Immature natural killer cell (primary cell): Measurements from ENCODE around the gene LAMB3. TPM values are rescaled to one million over a fixed set of nuclear protein-coding genes. Genes with fewer than 3 reads are reported as not detected.

Experiments
- DNase-seq, 3 donors: peaks; one replicate each; pipeline ENCODE4 v3.0.0; 2022; ENCODE audit warnings: mixed read lengths in 1 of 3
- H3K27ac Mint-ChIP-seq, 6 donors: one replicate each; pipeline ENCODE4 v1.8.0; 2020; ENCODE audit warnings: mixed read lengths in 6 of 6, mild to moderate bottlenecking in 5 of 6, inconsistent platforms in 4 of 6, moderate library complexity in 3 of 6
- H3K27me3 Mint-ChIP-seq, 3 donors: one replicate each; pipeline ENCODE4 v1.8.0; 2020 to 2021; ENCODE audit warnings: low read depth in 3 of 3, mild to moderate bottlenecking in 3 of 3, mixed read lengths in 3 of 3, moderate library complexity in 3 of 3, inconsistent platforms in 1 of 3
- H3K36me3 Mint-ChIP-seq, 3 donors: one replicate each; pipeline ENCODE4 v1.8.0; 2020; ENCODE audit warnings: mixed read lengths in 3 of 3, inconsistent platforms in 2 of 3, mild to moderate bottlenecking in 2 of 3
- H3K4me1 Mint-ChIP-seq, 2 donors: one replicate each; pipeline ENCODE4 v1.8.0; 2020; ENCODE audit warnings: inconsistent platforms in 2 of 2, mild to moderate bottlenecking in 2 of 2, mixed read lengths in 2 of 2, moderate library complexity in 1 of 2
- H3K4me3 Mint-ChIP-seq, 5 donors: one replicate each; pipeline ENCODE4 v1.8.0; 2020; ENCODE audit warnings: mild to moderate bottlenecking in 5 of 5, mixed read lengths in 5 of 5, inconsistent platforms in 3 of 5, moderate library complexity in 3 of 5
- H3K9me3 Mint-ChIP-seq, 6 donors: one replicate each; pipeline ENCODE4 v1.8.0; 2020; ENCODE audit warnings: mild to moderate bottlenecking in 6 of 6, mixed read lengths in 6 of 6, inconsistent platforms in 4 of 6, moderate library complexity in 3 of 6
- polyA plus RNA-seq, 3 donors: library from polyadenylated mRNA; unstranded; fragments of 300-500 nt; fragmentation: Illumina TruSeq; gene quantifications; one replicate each; pipeline ENCODE4 v1.2.3, GENCODE V29; 2021

The LAMB3 gene
- polyA plus RNA-seq, 3 donors from 2014 or later = 0.58 to 1.6 TPM; not detected in 1

GRCh38 chr1:209634005-209634737 is 18.1 kb downstream of the LAMB3 start:
- no peak for DNase-seq
- H3K4me3 Mint-ChIP-seq = no peak overlapping the region

GRCh38 chr1:209633335-209633997 is 18.8 kb downstream of the LAMB3 start:
- Mint-ChIP-seq H3K9me3 (no peaks in the 10 kb centered on the region), H3K4me3 (no peak overlapping the region), H3K4me1 (no peaks in the 10 kb centered on the region), H3K36me3 (peaks cover 0 to 3% (median 0%) of the 10 kb centered on the region in 3 donors), H3K27me3 (peaks cover 0 to 3% (median 3%) of the 10 kb centered on the region in 3 donors), H3K27ac (no peak overlapping the region)
- no peak for DNase-seq

More at GRCh38 chr1:209634005-209634737, 18.1 kb downstream of the LAMB3 start:
- no peak overlapping the region for H3K27ac Mint-ChIP-seq
- peaks cover 0 to 3% (median 3%) of the 10 kb centered on the region in 3 donors for H3K27me3 Mint-ChIP-seq
- H3K9me3 Mint-ChIP-seq = no peaks in the 10 kb centered on the region
- H3K4me1 Mint-ChIP-seq = no peaks in the 10 kb centered on the region
- H3K36me3 Mint-ChIP-seq = peaks cover 0 to 3% (median 0%) of the 10 kb centered on the region in 3 donors

GRCh38 chr1:209630383-209631225 is 21.6 kb downstream of the LAMB3 start:
- Mint-ChIP-seq H3K9me3 (no peaks in the 10 kb centered on the region), H3K36me3 (peaks cover 0 to 3% (median 0%) of the 10 kb centered on the region in 3 donors), H3K27me3 (peaks cover 0 to 3% (median 3%) of the 10 kb centered on the region in 3 donors), H3K4me3 (no peak overlapping the region), H3K4me1 (no peaks in the 10 kb centered on the region), H3K27ac (no peak overlapping the region)
- no peak for DNase-seq

GRCh38 chr1:209629621-209630382 is 22.4 kb downstream of the LAMB3 start:
- DNase-seq = no peak
- no peak overlapping the region for H3K27ac Mint-ChIP-seq
- no peaks in the 10 kb centered on the region for H3K9me3 Mint-ChIP-seq
- peaks cover 0 to 1% (median 0%) of the 10 kb centered on the region in 3 donors for H3K36me3 Mint-ChIP-seq
- no peak overlapping the region for H3K4me3 Mint-ChIP-seq
- H3K27me3 Mint-ChIP-seq = peaks cover 0 to 3% (median 2%) of the 10 kb centered on the region in 3 donors
- H3K4me1 Mint-ChIP-seq = no peaks in the 10 kb centered on the region

- peaks cover 0 to 4% (median 3%) of the 10 kb centered on the region in 3 donors for H3K27me3 Mint-ChIP-seq
- no peak overlapping the region for H3K27ac Mint-ChIP-seq
- no peak overlapping the region for H3K4me3 Mint-ChIP-seq
- peaks cover 0 to 3% (median 0%) of the 10 kb centered on the region in 3 donors for H3K36me3 Mint-ChIP-seq
- no peaks in the 10 kb centered on the region for H3K9me3 Mint-ChIP-seq
- no peak for DNase-seq
- H3K4me1 Mint-ChIP-seq = no peaks in the 10 kb centered on the region
Measured at GRCh38 chr1:209628618-209629299, 23.5 kb downstream of the LAMB3 start.

GRCh38 chr1:209627732-209628196 is 24.5 kb downstream of the LAMB3 start:
- Mint-ChIP-seq H3K4me3 (no peak overlapping the region), H3K36me3 (peaks cover 0 to 3% (median 0%) of the 10 kb centered on the region in 3 donors), H3K9me3 (no peaks in the 10 kb centered on the region), H3K4me1 (no peaks in the 10 kb centered on the region), H3K27me3 (peaks cover 0 to 4% (median 3%) of the 10 kb centered on the region in 3 donors), H3K27ac (no peak overlapping the region)
- peak; percentile 52 to 61 (median 57) for DNase-seq

GRCh38 chr1:209627027-209627731 is 25.0 kb downstream of the LAMB3 start:
- Mint-ChIP-seq H3K4me1 (no peaks in the 10 kb centered on the region), H3K36me3 (peaks cover 0 to 3% (median 0%) of the 10 kb centered on the region in 3 donors), H3K27ac (no peak overlapping the region), H3K4me3 (no peak overlapping the region), H3K27me3 (peaks cover 0 to 4% (median 3%) of the 10 kb centered on the region in 3 donors), H3K9me3 (no peaks in the 10 kb centered on the region)
- no peak for DNase-seq

GRCh38 chr1:209626346-209627026 is 25.7 kb downstream of the LAMB3 start:
- peaks cover 0 to 4% (median 3%) of the 10 kb centered on the region in 3 donors for H3K27me3 Mint-ChIP-seq
- H3K9me3 Mint-ChIP-seq = no peaks in the 10 kb centered on the region
- H3K36me3 Mint-ChIP-seq = peaks cover 0 to 8% (median 4%) of the 10 kb centered on the region in 3 donors
- peak overlapping the region in 1 of 6 donors; percentile 31 for H3K27ac Mint-ChIP-seq
- DNase-seq = no peak
- no peaks in the 10 kb centered on the region for H3K4me1 Mint-ChIP-seq
- no peak overlapping the region for H3K4me3 Mint-ChIP-seq

GRCh38 chr1:209625791-209626285 is 26.4 kb downstream of the LAMB3 start:
- Mint-ChIP-seq H3K27ac (peak overlapping the region in 1 of 6 donors; percentile 31), H3K27me3 (peaks cover 0 to 2% (median 0%) of the 10 kb centered on the region in 3 donors), H3K9me3 (no peaks in the 10 kb centered on the region), H3K4me1 (no peaks in the 10 kb centered on the region), H3K36me3 (peaks cover 0 to 8% (median 4%) of the 10 kb centered on the region in 3 donors), H3K4me3 (no peak overlapping the region)
- DNase-seq = no peak

- DNase-seq = no peak
- peaks cover 0 to 2% (median 0%) of the 10 kb centered on the region in 3 donors for H3K27me3 Mint-ChIP-seq
- no peak overlapping the region for H3K27ac Mint-ChIP-seq
- H3K4me1 Mint-ChIP-seq = no peaks in the 10 kb centered on the region
- no peak overlapping the region for H3K4me3 Mint-ChIP-seq
- H3K36me3 Mint-ChIP-seq = peaks cover 0 to 8% (median 4%) of the 10 kb centered on the region in 3 donors
- no peaks in the 10 kb centered on the region for H3K9me3 Mint-ChIP-seq
Measured at GRCh38 chr1:209624558-209625549, 27.4 kb downstream of the LAMB3 start.
